HG03175 (cell line): Measurements from ENCODE around the gene NPRL2.

Source experiments
- ATAC-seq: cut with Tn5 transposase; IDR thresholded peaks from one replicate; pipeline ENCODE4 v1.9.1; 2021; ENCODE audit warnings: mild to moderate bottlenecking, moderate library complexity; ENCODE audit not compliant: unreplicated experiment

The NPRL2 gene

DNA sequence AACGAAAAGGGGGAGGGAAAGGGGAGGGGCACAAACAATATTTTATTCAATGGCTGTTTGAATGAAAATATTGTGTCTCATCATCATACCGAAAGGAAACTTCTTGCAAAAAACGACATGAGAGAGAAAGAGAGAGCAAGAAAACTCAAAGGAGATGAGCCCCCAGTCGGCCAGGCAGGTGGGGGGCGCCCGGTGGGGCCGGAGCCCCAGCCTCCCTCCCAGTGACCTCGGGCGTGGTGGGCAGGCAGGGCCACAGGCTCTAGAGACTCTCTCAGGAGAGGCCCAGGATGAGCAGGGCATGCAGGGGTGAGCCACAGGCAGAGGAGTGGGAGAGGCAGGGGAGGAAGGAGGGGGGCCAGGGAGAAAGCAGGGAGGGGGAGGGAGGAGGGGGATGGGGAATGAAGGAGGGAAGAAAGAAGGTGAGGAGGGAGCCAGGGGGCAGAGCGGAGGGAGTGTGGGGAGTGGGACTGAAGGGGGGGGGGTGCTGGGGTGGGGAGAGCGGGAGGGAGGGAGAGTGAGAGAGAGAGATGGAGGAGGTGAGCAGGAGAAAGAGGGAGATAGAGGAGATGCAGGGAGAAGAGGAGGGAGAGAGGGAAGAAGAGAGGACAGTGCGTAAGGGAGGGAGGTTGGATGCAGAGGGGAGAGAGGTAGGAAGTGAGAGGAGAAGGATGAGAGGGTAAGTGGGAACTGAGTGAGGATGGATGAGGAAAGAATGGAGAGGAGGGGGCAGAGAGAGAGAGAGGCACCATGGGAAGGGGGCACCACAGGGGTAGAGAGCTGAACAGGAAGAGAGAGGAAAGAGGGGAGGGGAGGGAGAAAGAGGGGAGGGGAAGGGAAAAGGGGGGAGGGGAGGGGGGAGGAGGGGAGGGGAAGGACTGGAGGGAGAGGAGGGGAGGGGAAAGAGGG is 22.8 kb upstream of the NPRL2 start:
- no peak for ATAC-seq

DNA sequence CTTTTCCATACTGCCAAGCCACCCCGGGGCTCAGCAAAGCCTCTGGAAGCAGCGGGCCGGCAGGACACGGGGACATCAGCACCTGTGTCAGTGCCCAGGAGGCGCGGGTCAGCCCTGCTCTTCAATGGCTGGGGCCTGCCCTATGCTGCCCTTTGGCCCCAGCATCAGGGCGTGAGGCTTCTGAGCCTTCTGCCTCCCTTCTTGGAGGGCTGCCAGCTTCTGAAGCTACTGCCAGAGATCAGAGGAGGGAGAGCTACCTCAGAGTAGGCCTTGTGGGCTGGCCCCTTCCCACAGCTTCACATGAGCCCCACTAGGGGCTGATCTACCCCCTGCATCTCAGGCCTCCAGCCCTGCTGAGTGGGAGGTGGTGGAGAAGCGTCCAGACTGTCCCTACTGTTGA is 21.8 kb upstream of the NPRL2 start:
- no peak for ATAC-seq

DNA sequence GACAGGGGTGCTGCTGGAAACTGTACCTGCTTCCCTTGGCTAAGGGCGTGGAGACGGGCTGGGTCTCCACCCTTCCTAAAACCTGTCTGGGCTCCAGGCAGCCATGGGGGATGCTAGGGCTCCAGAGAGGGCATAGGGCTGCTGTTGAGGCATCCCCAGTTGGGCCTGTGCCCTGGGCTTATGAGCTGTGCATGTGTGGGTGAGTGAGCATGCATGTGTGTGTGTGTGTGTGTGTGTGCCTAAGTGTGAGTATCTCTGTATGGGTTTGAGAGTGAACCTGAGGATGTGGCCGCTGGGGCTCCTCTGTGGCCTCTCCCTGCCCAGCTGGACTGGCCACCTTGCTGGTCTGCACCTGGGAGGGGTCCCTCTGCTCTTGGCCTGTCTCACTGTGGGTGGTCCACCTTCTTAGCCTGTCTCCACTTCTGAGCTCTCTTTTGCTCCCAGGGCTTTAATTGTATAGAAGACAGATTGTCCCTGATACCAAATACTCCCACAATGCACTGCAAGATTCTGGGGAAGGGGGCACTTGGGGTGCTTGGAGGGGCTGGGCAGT is 20.6 kb upstream of the NPRL2 start:
- no peak for ATAC-seq

DNA sequence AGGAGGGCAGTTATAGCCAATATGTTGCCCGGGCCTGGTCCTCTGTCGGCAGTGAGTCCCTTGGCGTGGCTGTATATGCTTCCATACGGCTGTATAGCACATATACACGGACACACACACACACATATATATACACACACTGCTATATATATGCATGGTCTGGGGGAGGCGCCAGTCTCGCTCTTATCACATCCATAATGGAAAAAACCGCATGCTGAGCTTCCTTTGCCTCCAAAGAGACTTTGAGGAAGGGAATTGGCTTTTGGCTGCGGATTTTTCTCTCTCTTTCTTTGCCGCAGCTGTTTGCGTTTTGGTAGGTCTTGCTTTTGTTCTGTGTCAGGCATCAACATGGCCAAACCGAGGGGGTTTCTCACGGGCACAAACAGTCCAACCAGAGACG is 20.0 kb upstream of the NPRL2 start:
- no peak for ATAC-seq

DNA sequence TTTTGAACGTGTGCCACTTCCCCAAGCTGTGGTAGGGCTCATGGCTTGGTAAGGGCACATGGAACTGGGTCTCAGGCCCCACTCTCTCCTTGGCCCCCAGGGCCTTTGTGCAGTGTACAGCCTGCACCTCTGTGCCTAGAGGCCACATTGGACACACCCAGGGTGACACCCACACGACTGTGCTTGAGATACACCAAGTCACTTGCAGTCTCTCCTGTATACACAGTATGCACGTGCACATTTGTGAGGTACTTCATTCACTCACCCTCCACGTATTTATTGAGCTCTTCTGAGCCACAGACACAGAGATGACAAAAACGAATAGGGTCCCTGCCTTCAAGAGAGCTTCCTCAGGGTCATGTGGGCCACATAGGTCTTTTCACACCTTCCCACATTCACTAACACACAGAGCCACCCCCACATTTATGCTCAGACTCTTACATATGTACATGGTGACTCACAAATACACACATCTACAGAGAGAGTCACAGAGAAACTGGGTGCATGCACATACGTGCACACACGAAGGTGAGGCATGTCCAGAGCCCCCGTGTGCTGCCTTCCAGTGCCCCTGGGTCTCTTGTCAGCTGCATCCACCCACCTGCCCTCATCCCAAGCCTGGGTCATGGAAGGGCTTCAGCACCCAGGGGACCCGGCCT is 18.6 kb upstream of the NPRL2 start:
- ATAC-seq: no peak

DNA sequence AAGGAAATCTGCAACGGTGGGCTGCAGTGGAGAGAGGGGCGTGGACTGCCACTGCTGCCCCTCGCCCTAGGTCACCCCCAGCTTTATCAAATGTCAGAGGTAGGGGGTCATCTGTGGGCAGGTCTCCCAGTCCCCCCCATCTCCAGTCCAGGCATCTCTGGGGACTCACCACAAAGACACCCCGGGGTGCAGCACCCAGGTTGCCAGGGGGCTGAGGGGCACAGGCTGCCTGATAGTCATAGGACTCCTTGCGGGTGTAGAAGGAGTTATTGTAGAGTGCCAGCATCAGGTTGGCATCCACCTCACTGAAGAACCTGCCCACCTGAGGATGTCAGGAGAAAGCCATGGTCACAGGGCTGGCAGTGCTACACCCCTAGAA is 15.3 kb upstream of the NPRL2 start:
- no peak for ATAC-seq

DNA sequence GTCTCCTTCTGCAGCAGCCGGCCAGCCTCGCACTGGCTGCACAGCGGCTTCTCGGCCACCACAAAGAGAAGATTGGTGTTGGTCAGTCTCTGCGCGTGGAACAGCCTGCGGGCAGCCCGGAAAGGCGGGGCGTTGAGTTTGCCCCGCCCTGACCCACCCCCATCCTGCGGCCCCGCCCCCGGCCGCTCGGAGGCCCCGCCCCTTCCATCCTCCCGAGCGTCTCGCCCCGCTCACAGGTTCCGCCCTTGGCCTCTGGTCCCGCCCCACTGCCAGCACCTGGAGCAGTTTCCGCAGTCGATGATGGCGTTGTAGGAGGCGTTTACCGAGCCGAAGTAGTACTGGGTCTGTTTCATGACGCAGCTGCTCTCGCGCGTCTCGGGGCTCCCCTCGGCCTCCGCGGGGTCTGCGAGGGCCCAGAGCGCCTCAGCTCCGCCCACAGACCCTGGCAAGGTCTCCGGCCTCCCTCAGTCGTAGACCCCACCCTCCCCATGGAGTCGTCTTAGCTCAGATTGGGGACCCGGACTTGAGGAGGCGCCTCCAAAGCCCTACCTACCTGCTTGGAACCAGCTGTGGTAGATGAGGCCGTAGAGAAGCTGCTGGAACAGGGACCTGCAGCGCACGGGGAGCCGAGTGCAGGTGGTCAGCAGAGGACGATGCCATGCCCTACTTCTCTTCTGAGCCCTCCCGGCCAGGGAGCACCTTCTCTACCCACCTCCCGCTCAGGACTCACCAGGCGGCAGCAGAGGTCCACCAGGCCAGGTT is 14.7 kb upstream of the NPRL2 start:
- ATAC-seq: peak; percentile 95

DNA sequence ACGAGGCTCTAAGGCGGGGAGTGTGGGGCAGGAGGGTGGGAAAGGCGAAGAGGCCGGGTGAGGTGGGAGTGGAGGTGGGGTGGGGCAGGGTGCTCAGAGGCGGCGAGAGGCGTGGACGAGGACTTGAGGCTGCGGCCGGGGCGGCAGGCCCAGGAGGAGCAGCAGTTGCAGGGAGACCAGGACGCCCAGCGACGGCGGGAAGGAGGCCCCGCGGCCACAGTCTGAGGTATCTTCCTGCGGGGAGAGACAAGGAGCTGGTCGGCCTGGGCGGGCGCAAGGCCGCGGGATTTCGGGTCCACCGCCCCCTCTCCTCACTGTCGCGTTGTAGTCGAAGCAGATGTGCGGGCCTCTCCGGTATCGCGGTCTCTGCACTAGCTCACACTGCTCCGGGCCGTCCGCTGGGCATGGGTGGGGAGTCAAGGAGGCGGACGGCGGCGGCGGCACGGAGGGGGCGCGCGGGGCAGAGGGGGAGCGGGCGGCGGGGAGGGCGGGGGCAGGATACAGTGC is 14.1 kb upstream of the NPRL2 start:
- ATAC-seq: no peak

DNA sequence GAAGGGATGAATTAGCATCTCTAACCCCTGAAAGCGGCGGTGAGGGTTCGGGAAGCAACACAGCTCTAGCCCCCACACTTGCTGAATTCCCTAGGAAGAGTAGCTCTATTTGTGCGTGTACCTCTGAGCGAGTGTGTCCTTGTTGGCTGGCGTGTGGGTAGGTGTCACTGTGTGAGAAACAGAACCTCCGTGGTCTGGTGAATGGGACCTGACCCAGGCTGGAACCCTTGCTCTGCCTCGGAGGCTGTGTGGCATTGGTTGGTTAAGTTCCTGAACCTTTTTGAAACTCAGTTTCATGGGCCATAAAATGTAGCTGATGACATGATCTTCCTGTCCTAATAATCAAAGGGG is 9.2 kb upstream of the NPRL2 start:
- ATAC-seq: peak; percentile 14

DNA sequence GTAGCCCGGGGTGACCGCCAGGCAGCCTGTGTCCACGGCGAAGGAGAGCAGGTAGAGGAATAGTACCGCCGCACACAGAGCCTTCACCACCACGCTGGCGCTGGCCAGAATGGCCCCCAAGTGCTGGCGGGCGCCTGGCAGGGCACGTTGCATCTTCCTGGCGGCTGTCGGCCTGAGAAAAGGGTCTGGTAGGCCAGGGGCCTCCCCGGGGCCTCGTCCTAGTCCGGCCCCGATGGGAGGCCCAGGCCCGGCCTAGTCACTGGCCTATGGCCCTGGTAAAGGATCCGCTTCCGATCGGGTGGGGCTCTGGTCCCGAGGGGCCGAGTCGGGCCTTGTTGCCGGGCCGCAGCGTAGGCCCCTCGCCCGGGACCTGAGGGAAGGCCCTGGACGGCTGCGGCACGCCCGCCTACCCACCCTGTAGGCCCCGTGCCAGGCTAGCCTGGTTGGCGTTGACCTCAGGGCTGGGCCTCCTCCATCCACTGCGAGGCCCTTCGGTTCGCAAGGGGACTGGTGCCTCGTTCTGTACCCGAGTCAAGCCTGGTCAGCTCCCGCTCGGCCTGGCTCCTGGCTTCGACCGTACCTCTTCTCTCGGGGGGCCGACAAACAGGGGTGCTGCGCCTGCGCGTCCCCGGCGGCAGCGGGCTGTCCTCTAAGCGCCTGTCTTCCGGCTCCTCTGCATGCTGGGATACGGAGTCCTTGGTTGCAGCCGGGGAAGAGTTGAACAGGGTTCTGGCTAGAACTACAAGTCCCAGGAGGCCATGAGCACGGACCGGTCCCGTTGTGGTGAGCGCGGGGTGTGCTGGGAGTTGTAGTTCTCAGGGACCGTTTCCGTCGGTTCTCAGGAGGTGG is 8.6 kb upstream of the NPRL2 start, which contains the start of gene TMEM115:
TSS of gene TMEM115 (minus strand) at position 611 of the 849 bp plus-strand sequence. CDS start at position 153, 458 bp downstream.
- peak; percentile 100 for ATAC-seq

DNA sequence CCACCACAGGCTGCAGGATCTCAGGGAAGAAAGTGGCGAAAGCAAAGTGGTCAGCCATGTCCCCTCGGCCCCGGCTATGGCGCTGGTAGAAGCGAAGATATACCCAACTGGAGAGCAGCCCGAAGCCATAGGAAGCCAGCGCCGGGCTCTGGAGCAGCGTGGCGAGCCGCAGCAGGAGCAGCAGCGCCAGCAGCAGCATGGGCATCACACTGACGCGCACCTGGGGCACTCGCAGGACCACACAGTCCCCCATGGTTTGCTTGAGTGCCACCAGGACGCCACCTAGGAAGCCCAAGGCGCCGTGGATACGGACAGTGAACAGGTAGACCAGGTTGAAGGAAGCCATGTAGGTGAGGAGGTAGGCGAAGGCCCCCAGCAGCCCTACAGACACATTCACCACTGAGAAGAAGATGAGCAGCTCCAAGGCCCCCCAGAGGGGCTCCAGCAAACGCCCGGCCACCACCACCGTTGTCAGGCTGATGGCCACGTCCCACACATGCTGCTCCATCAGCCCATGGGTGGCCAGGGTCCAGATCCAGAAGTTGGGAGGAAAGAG is 7.9 kb upstream of the NPRL2 start:
- no peak for ATAC-seq

DNA sequence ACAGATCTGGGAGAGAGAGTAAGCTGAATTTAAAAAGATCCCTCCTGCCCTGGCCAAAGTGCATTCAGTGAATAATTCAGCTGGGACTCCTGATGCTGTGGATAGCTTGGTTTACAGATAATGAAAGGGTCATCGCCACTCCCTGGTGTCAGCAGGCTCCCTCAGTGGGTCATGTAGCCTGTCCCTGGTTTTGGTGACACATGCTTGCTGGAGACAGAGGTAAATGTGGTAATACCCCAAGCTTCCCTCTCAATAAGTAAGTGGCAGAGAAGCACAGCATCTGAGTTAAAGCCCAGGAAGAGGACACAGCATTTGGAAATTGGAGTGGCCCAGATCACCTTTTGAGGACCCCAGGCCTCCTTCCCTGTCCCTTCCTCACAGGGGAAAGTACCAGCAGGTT is 6.9 kb upstream of the NPRL2 start:
- ATAC-seq: no peak

DNA sequence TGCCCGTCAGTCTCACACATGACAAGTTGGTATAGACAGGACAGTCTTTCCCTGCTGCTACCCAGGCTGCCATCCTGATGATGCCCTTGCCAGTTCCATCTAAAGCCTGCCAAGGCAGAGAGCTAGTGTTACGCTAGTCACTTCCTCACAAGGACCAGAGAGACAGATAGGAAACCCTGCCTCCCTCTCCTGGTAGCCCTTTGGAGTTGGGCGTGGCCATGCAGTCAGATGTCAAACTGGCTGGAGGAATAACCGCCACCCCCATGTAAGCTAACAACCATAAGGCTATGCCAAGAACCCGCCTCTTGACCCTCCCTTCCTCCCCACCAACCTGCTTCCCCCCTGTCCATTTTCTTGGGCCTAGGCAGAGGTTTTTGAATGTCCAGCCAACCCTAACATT is 6.0 kb upstream of the NPRL2 start:
- ATAC-seq: no peak

DNA sequence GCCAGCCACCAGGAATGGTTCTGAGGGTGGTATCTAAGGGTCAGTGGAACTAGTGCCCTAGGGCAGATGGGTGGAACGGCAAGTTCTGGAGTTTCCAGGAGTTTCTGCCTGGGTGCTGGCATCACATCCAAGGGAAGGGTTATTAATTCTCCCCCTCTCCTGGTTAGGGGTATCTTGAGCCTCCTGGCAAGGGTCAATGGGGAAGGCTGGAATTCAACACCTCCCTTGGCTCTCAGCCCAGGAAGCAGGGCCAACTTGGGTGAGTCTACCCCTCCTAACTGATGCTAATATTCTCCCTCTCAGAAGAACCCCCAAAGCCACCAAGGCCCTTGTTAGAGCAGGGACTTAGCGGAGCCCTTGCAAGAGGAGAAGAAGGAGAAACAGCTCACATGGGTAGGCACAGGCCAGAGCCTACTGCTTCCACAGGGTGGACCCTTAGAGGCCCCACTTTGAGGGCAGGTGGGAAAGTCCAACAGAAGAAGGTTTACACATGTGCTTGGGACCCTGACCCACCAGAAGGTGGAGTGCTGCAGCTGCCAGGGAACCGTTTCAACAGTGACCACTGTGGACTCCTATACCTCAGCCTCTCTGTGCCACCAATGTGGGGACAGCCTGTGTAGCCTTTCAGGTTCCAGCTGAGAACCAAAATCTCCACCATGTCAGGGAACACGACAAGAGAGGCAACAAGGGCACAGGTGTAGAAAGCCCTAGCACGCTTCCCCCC is 5.4 kb upstream of the NPRL2 start:
- no peak for ATAC-seq

DNA sequence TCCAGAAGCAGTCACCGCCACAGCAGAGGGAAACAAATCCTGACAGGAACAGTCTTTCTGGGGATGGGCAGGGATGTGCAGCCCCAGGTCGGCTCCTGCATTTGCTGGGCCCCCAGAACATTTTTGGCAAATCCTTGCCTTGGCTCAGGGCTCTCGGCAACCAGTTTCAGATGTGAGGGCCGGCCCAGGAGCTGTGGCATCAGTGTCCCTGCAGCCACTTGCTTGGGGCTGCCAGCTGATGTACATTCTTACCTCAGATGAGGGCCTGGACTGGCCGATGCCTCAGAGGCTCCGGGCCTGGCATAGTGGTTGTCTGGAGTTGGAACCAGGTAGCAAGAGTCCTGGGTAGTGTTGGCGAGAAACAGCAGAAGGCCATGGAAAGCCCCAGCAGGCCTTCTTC is 4.3 kb upstream of the NPRL2 start:
- no peak for ATAC-seq

DNA sequence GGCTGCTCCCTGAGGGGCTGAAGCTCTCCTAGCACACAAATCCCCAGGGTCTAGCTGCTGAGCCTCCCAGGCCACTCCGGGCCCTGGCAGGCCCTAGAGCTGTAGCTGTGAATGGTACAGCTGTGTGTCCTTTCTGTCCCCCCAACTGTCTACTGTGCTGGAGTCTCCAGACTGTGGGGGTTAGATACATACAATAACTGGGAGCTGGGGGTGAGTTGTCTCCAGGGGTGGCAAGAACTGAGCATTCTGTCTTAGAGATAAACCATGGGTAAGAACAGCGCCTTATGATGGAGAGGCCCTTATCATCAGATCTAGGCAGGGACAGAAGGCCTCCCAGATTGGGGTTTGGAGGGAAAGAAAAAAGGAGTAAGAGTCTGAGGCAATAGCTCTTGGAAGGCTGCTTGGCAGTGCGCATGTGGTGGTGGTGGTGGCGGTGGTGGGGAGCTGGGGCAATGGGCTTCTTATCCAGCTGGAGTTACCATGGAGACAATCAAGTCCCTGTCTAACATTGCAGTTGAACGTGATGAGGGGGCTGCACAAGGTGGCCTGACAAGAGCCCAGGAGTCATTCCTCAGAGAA is 3.7 kb upstream of the NPRL2 start:
- no peak for ATAC-seq

DNA sequence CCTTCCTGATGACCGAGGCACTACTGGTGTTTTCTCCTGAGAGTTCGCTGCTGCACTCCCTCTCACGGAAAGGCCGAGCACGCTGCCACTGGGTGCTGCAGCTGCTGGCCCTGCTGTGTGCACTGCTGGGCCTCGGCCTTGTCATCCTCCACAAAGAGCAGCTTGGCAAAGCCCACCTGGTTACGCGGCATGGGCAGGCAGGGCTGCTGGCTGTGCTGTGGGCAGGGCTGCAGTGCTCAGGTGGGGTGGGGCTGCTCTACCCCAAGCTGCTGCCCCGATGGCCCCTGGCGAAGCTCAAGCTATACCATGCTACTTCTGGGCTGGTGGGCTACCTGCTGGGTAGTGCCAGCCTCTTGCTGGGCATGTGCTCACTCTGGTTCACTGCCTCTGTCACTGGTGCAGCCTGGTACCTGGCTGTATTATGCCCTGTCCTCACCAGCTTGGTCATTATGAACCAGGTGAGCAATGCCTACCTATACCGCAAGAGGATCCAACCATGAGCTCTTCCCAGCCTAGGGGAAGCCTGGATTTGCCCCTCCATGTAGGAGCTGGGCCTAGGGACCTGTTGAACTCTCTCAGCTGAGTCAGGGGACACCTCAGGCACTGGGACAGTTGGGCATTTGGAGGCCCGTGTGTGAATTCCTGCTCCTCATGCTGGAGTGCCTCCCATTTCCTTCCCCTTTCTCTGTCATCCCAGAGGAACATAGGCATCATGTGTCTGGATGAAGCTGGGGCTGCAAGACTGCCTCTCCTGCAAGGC is 2.9 kb upstream of the NPRL2 start:
- ATAC-seq: no peak

DNA sequence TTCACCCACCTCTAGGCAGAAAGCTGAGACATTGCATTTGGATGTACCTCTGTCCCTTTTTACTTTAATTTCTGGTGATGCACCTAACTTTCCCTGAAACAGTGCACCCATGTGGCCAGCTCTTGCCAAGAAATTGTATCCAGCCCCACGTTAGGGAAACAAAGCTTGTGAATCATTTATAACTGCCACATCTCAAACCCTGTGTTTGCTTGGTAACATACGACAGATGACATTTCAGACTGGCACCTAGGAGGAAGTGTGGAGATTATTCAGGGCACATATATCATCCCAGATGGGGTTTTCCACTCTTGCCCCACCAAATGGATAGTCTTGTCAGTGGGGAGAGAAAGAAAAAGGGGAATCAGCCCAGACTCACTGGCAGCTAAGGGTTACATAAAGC is 2.2 kb upstream of the NPRL2 start:
- ATAC-seq: no peak
